ENCODE measurements around the gene ABCC10.
"Not testable (repeated sequence)": the region's sequence is repeated elsewhere in the genome, so short reads cannot be mapped to it uniquely, and the experiment has no call there.

The ABCC10 gene

DNA sequence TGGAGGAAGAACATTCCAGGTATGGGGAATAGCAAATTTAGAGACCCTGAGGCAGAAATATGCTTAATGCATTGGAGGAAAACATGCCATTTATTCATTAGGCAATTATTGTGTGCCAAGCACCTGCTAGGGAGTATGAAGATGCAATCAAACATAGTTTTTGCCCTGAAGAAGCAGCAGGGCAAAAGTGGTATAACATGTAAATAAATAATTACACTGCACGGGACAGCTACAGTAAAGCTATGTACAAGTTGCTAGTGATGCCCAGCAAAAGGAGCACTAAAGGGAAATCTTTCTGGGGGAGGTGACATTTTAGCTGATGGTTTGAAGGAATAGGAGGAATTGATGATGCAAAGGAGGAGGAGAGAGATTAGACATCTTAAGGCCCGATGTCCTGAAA, 49.4 kb downstream of the ABCC10 start:
- no peak for DNase-seq

DNA sequence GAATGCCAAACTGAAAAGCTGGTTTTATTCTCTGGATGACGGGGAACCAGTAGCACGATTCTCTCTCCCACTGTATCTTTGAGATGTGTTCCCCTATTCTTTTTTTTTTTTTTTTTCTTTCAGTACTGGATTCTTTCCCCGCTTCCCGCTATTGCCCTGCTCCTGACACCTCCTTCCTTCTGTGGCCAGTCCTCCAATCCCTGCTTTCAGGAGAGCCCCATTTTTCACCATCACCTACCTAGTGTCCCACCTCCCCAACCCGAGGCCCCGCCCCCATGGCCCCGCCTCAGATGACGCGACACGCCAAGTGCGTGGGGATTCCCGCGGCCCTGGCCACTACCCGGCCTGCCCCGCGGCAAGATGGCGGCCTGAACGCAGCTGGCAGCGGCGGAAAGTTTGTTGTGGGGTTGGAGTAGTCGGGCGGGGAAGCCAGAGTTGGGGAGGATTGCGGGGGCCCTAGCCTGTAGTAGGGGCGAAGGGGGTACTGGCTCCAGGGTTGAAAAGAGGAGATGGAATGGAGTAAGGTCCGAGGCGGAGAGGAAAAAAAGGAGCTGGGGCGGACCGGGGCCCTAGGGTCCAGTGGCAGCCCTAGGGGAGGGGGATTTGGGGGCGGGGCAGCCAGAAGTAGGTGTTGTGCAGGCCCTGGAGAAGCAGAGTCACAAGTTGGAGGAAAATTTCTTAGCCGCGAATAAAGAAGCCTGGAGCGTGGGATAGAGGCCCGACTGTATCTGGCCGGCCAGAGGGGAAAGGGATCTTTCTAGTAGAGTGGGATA, 50.1 kb downstream of the ABCC10 start, which contains the start of gene TJAP1:
Gene TJAP1, plus strand, starts transcription at position 336 of the 773 bp plus-strand sequence. CDS start 21,432 bp downstream, outside the sequence.
- DNase-seq = peak; percentile 86

DNA sequence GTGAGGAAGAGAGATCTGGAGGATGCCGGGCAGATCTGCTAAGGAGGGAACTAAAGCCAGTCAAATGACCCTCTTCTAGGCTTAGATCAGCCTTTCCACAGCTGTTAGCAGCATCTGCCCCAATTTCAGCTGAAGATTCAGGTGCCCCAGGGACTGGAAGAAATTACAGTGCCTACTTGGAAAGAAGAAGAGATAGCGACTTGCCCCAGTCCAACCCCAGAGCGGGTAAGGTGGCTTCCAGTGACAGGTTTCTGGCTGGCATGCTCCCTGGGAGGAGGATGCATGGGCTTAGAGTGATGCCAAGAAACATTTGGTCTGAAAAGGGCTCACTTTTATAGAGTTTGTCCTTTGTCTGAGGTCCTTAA, 50.6 kb downstream of the ABCC10 start:
- DNase-seq = no peak

DNA sequence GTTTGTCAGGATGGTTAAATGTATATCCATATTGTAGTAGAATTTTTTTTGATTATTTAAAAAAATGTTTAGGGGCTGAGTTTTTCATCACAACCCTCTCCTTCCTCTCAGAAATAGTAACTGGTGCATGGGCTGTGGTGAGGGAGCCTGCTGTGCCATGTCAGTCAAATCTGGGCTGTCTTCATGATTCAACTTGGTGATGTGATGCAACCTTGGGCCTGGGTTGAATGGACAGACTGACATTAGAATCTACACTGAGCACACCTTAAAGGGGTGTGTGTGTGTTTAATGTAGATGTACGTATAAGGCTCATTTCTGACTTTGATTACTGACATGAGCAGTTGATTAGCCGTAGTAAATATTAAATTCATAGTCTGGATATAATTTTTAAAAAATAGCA, 53.7 kb downstream of the ABCC10 start:
- DNase-seq = no peak

DNA sequence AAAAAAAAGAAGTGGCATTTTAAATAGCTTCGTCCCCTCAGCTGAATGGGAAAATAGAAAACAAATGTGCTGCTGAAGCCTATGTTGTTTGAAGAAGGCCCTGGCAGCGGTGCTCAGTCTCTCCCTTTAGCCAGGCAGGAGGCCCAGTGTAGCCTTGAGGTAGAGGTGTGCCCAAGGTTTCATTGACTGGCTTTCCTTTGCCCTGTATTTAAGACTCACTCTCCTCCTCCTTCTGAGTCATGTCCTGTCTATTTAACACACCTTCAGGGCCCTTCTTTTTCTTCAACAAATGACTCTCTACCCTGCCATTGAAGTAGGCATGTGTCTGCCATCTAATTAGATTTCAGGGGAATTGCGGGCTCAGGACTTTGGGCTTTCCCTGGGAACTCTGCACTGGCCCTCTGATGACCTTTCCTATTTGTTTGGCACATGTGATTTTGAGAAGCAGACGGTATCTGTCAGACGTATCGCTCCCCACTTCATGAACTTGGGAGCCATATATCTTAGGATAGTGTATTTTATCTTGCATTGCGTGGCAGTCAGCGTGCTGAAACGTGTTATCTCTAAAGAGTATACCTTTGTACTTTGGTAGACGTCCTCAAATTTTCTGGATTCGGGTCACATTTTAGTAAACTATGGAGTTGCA, 54.4 kb downstream of the ABCC10 start:
- DNase-seq = no peak

DNA sequence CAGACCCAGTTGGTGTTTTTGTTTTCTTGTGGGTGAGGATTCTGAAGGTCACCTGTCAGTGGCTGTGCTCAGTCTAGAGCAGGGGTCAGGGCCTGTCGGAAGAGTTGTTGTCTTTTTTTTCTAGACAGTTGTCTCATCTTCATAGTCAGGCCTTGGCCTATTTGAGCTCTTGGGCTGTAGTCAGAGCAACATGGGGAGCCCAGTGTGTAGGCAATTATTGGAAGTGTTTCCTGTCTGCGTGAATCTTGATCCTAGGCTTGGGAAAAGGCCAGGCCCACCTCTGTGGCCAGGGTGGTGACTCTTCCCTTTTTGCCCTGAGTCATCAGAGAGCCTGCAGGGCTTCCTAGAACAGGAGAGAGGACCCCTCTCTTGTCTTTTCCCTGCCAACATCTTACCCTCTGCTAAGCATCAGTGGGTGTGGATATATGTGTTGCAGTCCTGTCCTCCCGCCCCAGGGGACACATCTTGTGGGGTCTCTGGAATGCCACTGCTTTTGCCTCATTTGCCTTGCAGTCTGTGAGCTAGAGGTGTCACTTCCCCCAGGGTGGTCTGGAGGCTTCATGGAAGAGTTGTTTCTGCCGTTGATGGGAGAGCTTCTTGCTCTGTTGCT, 61.4 kb downstream of the ABCC10 start:
- DNase-seq = peak; percentile 28

DNA sequence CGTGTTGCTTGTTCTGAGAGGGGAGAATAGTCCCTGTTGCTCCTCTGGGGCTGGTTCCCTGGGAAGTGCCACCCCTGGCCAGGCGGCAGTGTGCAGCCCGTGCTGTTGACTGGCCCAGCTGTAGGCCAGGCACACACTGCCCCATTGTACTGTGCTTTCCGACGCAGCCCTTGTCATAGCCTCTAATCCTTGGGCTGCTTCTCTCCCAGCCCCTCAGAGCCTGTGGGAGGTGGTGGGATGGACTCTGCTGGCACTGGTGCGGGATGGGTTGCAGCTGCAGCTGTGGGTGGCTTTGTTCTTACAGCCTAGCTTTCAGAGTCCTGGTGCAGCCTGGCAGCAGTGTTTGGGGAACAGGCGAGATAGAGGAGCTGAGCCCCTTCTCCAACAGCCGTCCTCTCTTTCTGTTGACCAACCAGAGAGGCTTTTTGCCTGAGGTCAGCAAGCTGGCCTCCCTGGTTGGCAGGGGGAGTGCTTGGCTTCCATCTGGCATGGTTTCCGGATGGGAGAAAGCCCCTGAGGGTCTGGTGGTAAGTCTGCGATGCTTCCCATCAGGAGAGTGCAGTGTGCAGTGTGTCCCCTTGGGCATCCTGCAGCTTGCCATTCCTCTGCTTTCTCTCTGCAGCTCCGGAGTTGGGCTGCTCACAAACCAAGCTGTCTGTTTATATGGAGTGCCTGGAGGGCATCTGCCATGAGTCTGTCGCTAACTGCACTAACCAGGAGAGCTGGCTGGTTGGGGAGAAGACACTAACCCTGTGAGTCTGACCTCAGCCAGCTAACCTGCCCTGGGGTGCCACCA, 62.1 kb downstream of the ABCC10 start:
- no peak for DNase-seq

DNA sequence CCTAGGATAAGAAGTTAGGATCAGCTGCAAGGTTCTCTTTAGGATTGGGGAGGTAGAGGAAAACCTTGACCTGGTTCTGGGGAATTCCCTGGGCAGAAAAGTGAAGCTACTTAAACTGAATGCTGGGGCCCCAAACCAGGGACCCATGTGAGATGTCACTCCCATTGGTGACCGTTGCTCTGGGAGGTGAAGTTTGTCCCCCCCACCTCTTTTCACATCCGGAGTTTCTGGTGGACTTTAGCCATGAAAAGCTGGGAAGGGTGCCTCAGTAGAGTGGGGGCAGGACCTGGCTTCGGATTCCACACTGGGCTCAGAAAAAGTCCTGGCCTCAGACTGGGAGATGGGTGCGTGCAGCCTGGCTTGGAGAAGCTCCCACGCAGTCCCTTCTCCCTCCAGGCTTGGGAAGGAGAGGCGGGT, 63.2 kb downstream of the ABCC10 start:
- no peak for DNase-seq

DNA sequence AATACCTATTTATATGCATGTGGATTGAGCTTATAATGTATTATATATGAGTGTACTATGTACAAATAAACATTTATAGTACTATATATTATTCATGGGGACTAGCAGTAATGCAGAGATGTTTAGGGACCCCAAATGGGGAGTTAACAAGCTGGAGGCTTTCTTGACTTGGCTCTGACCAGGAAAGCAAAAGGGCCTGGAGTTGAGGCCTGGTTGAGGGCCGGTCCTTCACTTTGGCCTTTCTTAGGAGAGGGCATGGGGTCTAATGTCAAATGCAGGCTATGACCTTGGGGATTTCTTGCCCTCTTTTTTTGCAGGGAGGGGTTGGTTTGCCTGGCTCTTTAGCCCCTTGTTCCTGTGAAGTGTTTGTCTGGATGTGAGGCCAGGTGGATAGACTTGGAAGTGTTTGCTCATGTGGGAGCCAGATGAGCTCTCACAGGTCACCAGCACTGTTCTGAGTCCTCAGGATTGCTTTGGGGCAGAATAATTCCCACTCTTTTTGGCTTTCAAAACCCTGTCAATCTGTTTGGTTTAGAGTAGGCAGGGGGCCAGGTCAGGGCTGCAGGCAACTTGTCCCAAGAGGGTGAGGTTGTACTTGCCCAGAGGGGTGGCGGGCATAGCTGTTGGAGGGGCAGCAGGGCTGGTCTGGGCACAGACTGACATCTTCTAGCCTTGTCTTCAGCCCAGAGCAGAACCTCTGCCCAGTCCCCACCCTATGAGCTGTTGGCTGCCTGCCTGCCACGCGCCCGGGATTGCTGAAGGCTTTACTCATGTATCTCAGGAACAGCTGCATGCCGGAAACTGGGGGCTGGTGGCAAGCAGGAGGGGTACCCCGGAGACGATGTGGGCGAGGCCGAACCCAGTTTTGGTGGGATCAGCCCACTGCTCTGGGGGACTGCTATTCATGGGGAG, 64.7 kb downstream of the ABCC10 start:
- DNase-seq = peak; percentile 74

DNA sequence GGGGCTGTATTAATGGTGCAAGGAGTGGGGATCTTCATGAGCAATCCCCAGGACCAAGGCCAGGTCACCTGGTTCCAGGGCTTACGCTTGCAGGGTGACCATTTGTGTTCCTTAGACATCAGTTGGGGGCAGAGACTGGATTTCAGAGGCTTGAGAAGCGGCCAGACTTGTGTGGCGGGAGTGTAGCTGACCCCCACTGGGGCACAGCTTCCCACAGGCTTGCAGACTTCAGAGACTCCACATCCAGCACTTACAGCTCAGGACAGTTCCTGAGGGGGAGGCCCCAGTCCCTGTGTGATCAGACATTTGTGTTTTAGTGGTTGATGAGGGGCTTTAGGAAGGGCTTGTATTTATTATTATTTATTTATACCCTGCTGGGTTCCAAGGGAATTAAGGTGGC, 65.3 kb downstream of the ABCC10 start:
- peak; percentile 12 for DNase-seq

DNA sequence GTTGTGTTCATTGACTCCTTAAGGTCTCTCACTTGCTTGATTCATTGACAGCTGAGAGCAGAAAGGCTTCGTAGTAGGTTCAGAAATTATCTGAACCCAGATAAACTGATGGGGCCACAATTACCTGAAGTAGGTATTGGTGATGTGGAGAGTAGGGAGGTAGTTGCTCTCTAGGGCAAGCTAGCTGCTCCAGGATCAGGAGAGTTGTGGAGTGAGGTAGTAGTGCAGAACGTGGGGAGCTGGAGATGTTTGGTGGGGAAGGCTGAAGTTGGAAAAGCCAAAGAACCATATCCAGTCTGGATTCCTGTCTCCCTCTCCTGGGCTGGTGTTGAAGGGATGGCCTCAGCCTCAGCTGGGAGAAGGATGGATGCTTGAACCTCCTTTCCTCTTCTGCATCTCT, 65.9 kb downstream of the ABCC10 start:
- DNase-seq = no peak

DNA sequence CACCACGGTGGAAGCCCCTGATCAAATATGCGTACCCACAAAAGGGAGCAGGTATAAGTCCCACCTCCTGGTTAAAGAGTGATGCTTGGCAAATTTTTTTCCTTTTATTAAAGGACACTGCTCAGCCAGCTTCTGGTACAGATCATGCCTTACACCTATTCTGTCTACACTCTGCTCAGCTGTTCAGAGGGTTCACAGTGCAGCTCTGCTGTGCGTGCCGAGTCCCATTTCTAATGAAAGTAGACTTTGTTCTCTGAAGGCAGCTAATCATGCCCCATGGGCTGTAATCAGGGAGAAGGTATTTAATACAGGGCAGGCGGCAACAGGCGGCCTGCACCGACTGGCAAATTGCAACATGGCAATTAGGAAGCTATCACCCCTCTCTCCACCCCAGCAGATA, 66.5 kb downstream of the ABCC10 start:
- no peak for DNase-seq

DNA sequence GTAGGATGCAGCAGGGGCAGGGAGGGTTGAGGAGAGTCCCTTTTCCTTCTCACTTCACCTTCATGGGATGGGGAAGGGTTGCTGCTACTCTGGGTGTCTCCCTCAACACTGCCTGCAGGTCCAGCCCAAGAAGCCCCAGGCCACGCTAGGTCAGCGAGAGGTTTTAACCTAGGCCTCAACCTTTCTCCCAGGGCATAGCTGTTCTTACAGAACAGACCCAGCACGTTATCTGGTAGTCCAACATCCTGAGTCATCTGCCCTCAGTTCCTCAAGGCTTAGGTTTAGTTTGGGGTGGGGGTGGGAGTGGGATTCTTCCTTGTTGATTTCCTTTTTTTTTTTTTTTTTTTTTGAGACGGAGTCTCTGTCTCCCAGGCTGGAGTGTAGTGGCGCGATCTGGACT, 67.0 kb downstream of the ABCC10 start:
- DNase-seq = no peak

DNA sequence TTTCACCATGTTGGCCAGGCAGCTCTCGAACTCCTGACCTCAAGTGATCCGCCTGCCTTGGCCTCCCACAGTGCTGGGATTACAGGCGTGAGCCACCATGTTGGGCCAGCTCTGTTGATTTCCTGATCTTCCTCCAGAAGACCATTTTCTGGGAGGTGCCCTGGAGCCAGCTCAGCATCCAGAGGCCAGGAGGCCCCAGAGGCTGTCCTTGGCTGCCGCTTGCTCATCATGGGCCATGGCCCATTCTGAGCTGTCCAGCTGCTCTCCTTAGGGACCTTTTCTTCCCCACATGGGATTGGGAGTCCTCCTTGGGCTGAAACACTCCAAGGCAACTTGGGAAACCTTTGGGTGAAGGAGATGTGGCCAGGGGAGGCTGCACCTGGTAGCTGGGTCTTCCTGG, 67.4 kb downstream of the ABCC10 start:
- DNase-seq = no peak

DNA sequence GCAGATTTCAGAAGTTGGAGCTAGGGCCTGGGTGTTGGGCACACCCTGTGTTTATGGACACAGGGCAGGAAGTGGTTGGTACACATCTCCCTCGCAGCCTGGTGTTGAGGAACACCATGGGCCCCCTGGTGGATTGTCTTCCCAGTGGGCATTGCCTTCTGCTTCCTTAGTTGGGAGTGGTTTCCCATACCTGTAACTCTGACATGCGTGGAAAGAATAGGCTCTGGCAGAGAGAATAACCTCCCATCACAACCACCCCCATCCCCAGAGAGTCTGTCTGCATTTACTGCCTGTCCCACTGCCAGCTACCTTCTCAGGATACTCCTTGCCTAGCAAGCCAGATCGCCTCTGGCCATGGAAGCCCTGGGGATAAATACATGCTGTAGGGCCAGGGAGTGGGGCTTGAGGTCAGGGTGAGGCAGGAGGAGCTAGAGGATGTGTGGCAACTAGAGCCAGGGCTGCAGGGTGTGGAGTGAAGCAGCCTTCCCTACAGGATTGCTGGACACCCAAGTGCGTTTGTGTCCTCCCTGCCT, 68.1 kb downstream of the ABCC10 start:
- no peak for DNase-seq

DNA sequence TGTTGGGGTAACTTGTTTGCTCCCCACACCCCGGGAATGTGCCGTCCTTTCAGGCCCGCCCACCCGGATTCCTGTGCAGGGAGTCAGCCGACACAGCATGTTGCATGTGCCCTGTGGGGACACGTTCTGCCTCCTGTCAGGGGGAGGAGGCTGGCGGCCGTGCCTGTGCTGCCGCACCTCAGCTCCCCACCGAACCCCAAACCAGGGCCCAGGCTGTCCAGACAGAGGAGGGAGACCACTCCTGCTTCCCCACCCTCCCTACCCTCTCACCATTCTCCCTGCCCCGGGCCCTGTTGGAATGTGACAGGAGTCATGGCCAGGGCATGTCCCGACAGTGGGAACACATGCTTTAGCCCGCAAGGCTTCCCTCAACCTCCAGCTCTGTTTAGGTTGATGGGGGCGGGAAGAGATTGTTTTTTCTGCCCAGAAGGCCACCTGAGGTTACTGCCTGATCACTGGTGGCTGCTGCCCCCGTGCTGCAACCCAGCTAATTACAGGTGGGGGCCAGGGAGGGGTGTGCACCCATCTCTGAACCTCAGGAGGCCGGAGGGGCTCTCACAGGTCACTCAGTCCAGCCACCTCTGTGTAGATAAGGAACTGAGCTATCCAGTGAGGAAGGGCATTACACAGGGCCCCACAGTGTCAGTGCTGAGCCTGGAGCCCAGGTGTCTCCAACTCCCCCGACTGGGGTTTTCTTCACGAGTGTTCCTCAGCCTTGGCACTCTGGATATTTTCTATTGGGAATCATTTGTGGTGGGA, 69.2 kb downstream of the ABCC10 start:
- DNase-seq = peak; percentile 52

DNA sequence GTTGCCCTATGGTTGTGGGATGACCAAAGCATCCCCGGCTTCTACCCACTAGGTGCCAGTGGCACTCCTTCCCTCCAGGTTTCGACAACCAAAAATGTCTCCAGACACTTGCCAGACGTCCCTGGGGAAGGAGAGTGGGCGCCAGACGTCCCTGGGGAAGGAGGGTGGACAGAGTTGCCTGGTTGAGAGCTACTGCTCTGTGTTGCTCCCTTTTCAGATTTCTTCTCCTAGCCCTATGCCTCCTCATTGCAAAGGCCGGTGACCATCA, 69.7 kb downstream of the ABCC10 start:
- DNase-seq = no peak

DNA sequence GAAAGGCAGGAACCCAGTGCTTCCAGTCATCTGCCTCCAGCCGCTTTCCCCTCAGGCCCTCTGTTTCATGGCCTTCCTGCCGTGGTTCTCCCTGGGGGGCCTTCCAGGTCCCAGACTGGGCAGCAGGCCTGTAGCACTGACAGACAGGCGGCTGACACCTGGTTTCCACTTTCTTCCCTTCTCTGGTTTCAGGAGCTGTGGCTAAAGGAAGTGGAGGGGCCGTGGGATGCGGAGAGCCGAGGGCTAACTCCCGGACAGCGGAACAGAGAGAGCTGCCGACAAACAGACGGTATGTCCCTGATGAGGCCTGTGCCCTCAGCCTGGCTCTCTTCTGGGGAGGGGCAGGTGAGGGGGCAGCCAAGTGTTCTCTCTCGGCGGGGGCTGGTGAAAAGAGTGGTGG, 70.3 kb downstream of the ABCC10 start:
- DNase-seq = no peak

DNA sequence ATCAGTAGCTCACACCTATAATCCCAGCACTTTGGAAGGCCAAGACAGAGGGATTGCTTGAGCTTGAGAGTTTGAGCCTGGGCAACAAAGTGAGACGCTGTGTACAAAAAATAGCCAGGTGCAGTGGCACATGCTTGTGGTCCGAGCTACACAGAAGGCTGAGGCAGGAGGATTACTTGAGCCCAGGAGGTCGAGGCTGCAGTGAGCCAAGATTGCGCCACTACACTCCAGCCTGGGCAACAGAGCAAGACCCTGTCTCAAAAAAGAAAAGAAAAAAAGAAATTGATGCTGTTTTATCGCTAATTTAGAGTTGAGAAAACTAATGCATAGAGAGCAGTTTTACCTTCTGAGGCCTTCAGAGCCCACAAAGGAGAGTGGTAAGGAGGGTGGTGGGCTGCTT, 71.0 kb downstream of the ABCC10 start:
- not testable (repeated sequence) for DNase-seq

DNA sequence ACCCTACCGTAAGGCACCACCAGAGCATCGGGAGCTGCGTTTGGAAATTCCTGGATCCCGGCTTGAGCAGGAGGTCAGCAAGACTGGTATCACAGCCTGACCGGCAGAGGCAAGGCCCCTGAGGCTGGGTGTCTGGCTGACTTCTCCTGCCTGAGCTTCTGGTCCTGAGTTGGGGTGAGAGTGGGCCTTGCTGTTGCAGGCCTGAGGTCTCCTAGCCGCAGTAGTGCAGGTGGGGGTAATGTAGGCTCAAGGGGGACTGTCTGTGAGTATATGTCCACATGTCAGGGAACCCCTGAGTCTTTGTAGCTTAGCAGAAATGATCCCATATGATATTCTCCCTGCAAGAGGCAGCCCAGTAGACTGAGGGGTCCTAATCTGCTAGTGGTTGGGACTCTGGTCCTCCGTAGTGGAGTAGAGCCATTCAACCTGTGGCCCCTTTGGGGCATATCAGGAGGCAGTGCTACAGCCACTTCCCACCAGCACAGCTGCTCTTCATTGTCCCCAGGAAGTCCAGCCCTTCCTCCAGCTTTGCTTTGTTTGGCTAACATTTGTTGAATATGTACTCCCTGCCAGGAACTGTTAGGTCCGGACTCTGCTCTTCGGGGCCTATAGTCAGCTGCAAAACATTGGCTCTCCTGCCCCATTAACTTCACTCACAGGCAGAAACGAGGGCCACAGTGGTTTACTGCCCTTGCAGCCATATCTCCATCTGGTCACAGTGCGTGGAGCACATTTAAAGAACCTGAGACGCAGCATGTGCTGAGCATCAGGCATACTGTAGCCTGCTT, 71.9 kb downstream of the ABCC10 start:
- no peak for DNase-seq

All from fibroblast of skin of abdomen (primary cell).